Fibroblast of lung (primary cell): ENCODE data around the gene SLC6A16.

Experiments
- EZH2 ChIP-seq: IDR thresholded peaks from 2 replicates; pipeline ENCODE4 v1.5.1; 2012; ENCODE audit warnings: low read length, control low read depth, mild to moderate bottlenecking; ENCODE audit errors: missing control alignments
- TF ChIP-seq, protein P1 (sequence below), 2 donors: IDR thresholded peaks in 1 of 2; conservative IDR thresholded peaks in 1 of 2; 1 replicate in 1 of 2; 2 replicates in 1 of 2; pipeline ENCODE4 v1.5.1; 2011 to 2012; ENCODE audit warnings: low read length in 2 of 2, control low read depth in 1 of 2, inconsistent platforms in 1 of 2, low read depth in 1 of 2, mild to moderate bottlenecking in 1 of 2

DNA sequence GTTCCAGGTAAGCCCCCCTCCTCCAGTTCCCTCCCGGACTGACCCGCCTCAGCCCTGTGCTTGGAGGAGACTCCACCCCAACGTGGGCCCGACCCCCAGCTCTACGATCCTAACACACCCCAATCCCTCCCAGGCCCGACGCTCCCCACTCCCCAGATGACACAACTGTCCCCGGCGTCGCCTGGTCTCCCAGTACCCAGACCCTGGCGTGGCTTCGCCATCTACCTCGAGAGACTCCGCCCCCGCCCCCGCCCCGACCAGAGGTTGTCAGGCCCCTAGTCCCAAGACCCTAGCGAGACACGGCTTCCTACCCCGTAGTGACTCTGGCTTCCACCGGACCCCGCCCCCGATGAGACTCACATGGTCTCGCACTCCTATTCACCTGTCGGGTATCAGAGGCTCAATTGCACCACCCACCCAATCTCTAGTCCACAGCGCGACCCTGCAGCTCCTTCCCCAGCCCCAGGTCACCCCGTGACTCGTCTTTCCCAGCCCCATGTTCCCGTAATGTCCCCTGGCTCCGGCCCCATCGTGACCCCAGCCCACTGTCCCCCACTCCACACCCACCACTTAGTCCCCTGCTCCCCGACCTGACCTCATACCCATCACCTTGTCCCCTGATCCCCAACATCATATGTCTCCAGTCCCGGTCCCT lies 13.2 kb upstream of the SLC6A16 start:
- TF ChIP-seq, protein P1, sequence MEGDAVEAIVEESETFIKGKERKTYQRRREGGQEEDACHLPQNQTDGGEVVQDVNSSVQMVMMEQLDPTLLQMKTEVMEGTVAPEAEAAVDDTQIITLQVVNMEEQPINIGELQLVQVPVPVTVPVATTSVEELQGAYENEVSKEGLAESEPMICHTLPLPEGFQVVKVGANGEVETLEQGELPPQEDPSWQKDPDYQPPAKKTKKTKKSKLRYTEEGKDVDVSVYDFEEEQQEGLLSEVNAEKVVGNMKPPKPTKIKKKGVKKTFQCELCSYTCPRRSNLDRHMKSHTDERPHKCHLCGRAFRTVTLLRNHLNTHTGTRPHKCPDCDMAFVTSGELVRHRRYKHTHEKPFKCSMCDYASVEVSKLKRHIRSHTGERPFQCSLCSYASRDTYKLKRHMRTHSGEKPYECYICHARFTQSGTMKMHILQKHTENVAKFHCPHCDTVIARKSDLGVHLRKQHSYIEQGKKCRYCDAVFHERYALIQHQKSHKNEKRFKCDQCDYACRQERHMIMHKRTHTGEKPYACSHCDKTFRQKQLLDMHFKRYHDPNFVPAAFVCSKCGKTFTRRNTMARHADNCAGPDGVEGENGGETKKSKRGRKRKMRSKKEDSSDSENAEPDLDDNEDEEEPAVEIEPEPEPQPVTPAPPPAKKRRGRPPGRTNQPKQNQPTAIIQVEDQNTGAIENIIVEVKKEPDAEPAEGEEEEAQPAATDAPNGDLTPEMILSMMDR (conservative IDR thresholded peaks at IDR 0.05 in 1 of 2, IDR thresholded peaks at IDR 0.05 in 1 of 2; ENCODE audit: low read depth in 1 of 2, low read length in 2 of 2): no peak
- TF ChIP-seq EZH2: no peak
